Measurements from ENCODE around the gene FAM98B. TPM values are rescaled to one million over a fixed set of nuclear protein-coding genes. Genes with fewer than 3 reads are reported as not detected.

Gene FAM98B
- total and polyA plus RNA-seq, 3 donors from 2014 or later: 15.6 to 18.4 (median 16.1) TPM

DNA sequence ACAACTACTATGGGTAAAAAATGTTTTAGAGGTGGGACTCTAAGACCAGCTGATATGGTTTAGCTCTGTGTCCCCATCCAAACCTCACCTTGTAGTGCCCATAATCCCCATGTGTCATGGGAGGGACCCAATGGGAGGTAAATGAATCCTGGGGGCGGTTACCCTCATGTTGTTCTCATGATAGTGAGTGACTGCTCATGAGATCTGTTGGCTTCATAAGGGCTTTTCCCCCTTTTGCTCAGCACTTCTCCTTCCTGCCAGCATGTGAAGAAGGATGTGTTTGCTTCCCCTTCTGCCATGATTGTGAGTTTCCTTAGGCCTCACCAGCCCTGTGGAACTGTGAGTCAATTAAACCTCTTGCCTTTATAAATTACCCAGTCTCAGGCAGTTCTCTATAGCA, 45.7 kb downstream of the FAM98B start:
- 96 to 100% methylated on average over 1 of the region's 1 CpG for WGBS, 2 donors
- TF ChIP-seq, protein P1, sequence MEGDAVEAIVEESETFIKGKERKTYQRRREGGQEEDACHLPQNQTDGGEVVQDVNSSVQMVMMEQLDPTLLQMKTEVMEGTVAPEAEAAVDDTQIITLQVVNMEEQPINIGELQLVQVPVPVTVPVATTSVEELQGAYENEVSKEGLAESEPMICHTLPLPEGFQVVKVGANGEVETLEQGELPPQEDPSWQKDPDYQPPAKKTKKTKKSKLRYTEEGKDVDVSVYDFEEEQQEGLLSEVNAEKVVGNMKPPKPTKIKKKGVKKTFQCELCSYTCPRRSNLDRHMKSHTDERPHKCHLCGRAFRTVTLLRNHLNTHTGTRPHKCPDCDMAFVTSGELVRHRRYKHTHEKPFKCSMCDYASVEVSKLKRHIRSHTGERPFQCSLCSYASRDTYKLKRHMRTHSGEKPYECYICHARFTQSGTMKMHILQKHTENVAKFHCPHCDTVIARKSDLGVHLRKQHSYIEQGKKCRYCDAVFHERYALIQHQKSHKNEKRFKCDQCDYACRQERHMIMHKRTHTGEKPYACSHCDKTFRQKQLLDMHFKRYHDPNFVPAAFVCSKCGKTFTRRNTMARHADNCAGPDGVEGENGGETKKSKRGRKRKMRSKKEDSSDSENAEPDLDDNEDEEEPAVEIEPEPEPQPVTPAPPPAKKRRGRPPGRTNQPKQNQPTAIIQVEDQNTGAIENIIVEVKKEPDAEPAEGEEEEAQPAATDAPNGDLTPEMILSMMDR (IDR thresholded peaks at IDR 0.05): no peak
- no peak for TF ChIP-seq POLR2A (IDR thresholded peaks at IDR 0.05)

DNA sequence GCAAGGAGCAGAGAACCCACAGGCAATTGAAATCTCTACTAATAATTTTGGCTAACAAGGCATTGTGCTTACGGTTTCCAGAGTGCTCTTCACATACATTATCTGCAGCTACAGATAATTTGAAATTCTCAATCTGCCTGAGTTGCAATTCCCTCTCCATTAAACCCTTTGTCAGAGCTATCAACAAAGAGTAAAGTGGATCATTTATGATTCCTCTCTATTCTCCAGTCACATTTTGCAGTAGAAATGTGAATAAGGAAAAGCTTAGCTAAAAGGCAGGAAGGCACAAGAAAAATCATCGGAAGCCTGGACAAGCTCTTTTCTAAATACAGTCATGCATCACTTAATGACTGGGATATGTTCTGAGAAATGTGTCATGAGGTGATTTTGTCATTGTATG, 49.6 kb downstream of the FAM98B start:
- intact Hi-C loops (cut with DNase I; ENCODE audit: low total_unique reads): no loop called here
- WGBS, 2 donors: 86 to 88% methylated on average over 2 of the region's 2 CpGs
- no peaks in the 10 kb centered on the region for H3K9me3 ChIP-seq
- H3K27ac ChIP-seq: no peak overlapping the region
- TF ChIP-seq POLR2A (IDR thresholded peaks at IDR 0.05): no peak
- TF ChIP-seq, protein P1 (IDR thresholded peaks at IDR 0.05): no peak
- H3K36me3 ChIP-seq (ENCODE audit: low read depth, missing control alignments): no peaks in the 10 kb centered on the region
- H3K4me3 ChIP-seq: no peak overlapping the region
- no peaks in the 10 kb centered on the region for H3K4me1 ChIP-seq
- H3K27me3 ChIP-seq: no peaks in the 10 kb centered on the region
- no peak for DNase-seq

More for the DNA sequence above, 45.7 kb downstream of the FAM98B start:
- DNase-seq: no peak
- H3K27me3 ChIP-seq: no peaks in the 10 kb centered on the region
- intact Hi-C loops (cut with DNase I; ENCODE audit: low total_unique reads): no loop called here
- H3K4me1 ChIP-seq: no peaks in the 10 kb centered on the region
- H3K27ac ChIP-seq: no peak overlapping the region
- H3K4me3 ChIP-seq: no peak overlapping the region
- no peaks in the 10 kb centered on the region for H3K36me3 ChIP-seq (ENCODE audit: low read depth, missing control alignments)
- no peaks in the 10 kb centered on the region for H3K9me3 ChIP-seq

DNA sequence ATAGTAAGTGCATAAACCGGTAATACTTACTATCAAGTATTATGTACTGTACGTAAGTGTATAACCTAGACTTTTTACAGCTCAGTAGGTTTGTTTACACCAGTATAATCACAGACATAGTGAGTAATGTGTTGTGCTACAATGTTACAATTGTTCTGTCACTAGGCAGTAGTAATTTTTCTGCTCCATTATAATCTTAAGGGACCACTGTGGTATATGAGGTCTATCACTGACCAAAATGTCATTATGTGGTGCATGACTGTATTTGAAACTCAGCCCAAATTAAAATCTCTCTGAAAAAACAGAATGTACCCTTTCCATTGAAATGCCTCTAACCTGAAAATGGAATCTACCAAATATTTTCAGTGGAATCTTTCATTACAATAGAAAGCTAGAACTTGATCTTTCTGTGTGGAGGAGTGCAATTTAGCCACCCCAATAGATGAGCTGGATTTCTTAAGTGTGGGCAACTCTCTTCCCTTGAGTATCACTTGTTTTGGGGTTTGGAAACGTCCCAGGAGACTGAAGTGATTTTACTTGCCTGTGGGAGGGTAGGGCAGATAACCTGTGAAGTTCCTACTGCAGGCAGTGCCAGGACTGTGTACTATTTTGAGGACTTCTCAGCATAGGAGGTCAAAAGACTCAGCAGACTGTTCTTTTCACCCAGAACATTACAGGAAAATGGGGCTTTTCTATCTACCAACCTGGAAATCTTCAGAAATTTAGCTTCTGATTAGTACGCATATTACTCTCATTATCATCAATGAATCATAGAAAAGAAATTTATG, 50.9 kb downstream of the FAM98B start:
- TF ChIP-seq, protein P1 (IDR thresholded peaks at IDR 0.05): no peak
- TF ChIP-seq POLR2A (IDR thresholded peaks at IDR 0.05): no peak
- Histone ChIP-seq H3K4me3 (no peak overlapping the region), H3K4me1 (no peaks in the 10 kb centered on the region), H3K27me3 (no peaks in the 10 kb centered on the region), H3K27ac (no peak overlapping the region), H3K9me3 (no peaks in the 10 kb centered on the region), H3K36me3 (ENCODE audit: low read depth, missing control alignments) (no peaks in the 10 kb centered on the region)
- intact Hi-C loops (cut with DNase I; ENCODE audit: low total_unique reads): no loop called here
- no peak for DNase-seq
- WGBS, 2 donors: 48 to 64% methylated on average over 4 of the region's 4 CpGs

DNA sequence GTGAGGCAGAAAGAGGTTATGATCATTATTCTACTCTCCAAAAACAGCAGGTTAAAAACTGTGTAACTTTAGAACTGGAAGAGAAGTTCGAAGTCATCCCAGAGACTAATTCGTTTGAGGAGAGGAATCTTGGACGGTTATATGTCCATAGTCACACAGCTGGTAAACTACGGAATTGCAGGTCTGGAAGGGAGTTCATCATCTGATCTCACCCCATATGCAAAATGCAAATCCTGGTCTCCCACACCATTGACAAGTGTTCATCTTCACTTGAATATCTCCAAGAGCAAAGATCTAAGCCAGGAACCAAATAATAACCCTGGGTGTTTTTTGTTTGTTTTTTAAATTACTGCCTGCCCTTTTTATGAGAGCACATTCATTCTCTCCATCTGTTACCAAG, 53.1 kb downstream of the FAM98B start:
- no peak for DNase-seq
- no peaks in the 10 kb centered on the region for H3K9me3 ChIP-seq
- H3K27ac ChIP-seq: no peak overlapping the region
- H3K36me3 ChIP-seq (ENCODE audit: low read depth, missing control alignments): no peaks in the 10 kb centered on the region
- no peaks in the 10 kb centered on the region for H3K4me1 ChIP-seq
- intact Hi-C loops (cut with DNase I; ENCODE audit: low total_unique reads): no loop called here
- H3K4me3 ChIP-seq: no peak overlapping the region
- TF ChIP-seq, protein P1 (IDR thresholded peaks at IDR 0.05): no peak
- TF ChIP-seq POLR2A (IDR thresholded peaks at IDR 0.05): no peak
- no peaks in the 10 kb centered on the region for H3K27me3 ChIP-seq
- WGBS, 2 donors: 62 to 64% methylated on average over 4 of the region's 4 CpGs

DNA sequence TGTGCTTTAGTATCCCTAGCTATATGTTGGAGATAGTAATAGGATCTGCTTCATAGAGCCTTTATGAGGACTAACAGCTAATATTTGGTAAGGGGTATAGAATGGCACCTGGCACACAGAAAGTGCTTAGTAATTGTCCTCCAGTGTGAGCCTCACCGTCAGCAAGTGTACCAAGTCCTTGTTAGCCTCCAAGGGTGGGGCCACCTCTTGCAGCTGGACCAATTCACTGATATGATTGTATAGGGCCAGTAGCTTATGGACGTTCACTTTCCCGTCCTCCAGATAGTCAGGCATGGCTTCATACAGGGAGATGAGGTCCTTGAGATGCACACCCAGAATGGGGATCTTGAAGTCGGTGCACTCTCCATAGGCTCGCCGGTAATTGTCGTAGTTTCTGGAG, 53.6 kb downstream of the FAM98B start:
- 88 to 92% methylated on average over 6 to 7 of the region's 7 CpGs for WGBS, 2 donors
- no peaks in the 10 kb centered on the region for H3K27me3 ChIP-seq
- no peak overlapping the region for H3K4me3 ChIP-seq
- H3K36me3 ChIP-seq (ENCODE audit: low read depth, missing control alignments): no peaks in the 10 kb centered on the region
- no peaks in the 10 kb centered on the region for H3K9me3 ChIP-seq
- intact Hi-C loops (cut with DNase I; ENCODE audit: low total_unique reads): no loop called here
- TF ChIP-seq, protein P1 (IDR thresholded peaks at IDR 0.05): no peak
- H3K27ac ChIP-seq: no peak overlapping the region
- no peaks in the 10 kb centered on the region for H3K4me1 ChIP-seq
- no peak for DNase-seq

Data from testis (tissue), 3 donors.